ENCODE results near the gene EAF2.
A peak's percentile ranks its signal among the peaks of the same experiment; 100 is the strongest.
"Not testable (repeated sequence)": the region's sequence is repeated elsewhere in the genome, so short reads cannot be mapped to it uniquely, and the experiment has no call there.

The EAF2 gene

GRCh38 chr3:121834671-121835464 is at the start of gene EAF2, which contains the start of gene IQCB1:
EAF2 (plus strand) TSS chr3:121835209; CDS start chr3:121835286, 77 bp downstream.
IQCB1 (minus strand) TSS chr3:121835060; CDS start chr3:121828960, 6,100 bp downstream.
- DNase-seq = peak; percentile 84 to 89 (median 88)

DNA sequence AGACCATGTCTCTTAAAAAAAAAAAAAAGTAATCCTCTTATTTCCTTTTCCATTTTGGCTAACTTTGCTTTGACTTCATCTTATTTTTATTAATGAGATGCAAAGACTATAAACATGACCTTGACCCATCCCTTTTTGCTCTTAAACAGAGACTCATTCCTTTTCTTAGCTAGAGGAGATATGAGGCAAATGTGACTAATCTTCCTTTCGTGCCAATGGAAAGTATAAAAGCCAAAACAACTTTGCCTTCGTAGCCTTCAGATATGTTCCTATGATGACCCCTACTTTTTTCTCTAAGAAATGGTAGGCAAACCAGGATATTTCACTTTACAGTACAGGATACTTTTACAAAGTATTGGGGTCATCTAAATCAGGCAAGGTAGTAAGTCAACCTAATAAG is 48.5 kb upstream of the EAF2 start:
- no peak for DNase-seq

- no peak for DNase-seq
Observed at GRCh38 chr3:121793078-121793477, 41.9 kb upstream of the EAF2 start.

DNA sequence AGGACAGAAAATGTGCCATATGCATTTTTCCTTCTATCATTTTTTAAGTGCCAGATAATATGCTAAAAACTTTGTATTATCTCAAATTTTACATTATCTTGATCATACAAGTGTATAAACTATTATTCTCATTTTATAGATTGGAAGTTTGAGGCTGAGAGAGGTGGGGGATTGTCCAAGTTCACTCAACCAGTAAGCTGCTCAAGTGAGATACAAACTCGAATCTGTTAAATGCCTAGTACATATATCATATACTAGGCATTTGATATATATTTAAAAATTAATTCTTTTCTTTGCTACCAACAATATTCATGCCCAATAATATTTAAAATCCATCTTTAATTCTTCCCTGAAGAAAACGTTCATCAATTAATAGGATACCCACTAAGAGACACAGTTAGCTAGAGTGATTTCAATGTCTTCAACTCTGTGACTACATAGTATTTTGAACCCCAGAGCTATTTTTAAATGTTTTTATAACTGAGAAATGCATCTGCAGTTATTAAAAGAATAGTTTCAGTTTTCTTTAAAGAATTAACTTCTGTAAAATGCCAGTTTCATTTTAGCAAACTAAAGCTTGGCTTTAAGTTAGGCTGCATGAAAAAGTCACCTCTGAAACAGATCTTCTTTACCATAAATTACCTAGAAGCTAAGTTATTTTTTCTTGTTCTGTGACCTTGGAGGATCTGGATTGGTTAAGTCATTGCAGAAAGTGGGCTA is 40.6 kb upstream of the EAF2 start:
- DNase-seq = no peak

DNA sequence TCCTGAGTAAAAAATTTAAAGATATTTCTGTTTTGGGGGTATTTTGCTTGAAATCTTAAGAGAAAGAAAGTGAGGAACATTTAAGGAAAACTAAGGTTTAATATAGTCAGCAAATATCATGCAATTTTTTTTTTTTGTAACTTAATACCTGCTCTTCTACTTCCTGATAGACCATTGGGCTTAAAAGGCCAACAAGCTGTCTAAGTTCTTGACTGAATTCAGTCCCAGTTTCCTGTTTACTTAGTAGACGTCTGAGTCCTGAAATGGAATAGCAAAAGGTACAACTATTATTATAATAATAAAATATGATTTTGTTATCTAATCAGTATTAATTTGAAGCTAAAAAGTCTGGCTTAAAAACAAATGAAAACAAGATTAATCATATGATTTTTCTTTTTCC is 38.0 kb upstream of the EAF2 start:
- DNase-seq = no peak

- DNase-seq = no peak
Observed at GRCh38 chr3:121800906-121801305, 34.1 kb upstream of the EAF2 start.

- DNase-seq = no peak
Observed at GRCh38 chr3:121803771-121804320, 31.2 kb upstream of the EAF2 start.

- DNase-seq = no peak
Observed at GRCh38 chr3:121809249-121809648, 25.8 kb upstream of the EAF2 start.

- no peak for DNase-seq
Observed at GRCh38 chr3:121817753-121818152, 17.3 kb upstream of the EAF2 start.

DNA sequence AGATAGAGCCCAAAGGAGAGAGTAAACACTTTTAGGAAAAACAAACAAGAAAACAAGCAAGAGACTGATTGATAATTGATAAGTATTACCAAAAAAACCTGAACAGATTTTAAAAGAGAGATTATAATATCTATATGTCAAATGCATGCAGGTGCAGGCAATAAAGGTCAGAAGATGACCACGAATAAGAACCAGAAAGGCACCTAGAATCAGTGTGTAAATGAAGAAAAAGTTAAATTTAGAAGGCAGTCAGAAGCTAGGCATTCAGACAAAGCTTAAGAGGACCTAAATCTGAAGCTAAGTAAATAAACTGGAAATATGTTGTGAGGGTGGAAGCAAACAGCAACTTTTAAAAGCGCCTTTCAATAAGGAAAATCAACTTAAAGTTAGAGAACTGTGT is 16.4 kb upstream of the EAF2 start:
- no peak for DNase-seq

GRCh38 chr3:121819236-121819635 is 15.8 kb upstream of the EAF2 start:
- DNase-seq = no peak

- no peak for DNase-seq
Observed at GRCh38 chr3:121821421-121822199, 13.4 kb upstream of the EAF2 start.

DNA sequence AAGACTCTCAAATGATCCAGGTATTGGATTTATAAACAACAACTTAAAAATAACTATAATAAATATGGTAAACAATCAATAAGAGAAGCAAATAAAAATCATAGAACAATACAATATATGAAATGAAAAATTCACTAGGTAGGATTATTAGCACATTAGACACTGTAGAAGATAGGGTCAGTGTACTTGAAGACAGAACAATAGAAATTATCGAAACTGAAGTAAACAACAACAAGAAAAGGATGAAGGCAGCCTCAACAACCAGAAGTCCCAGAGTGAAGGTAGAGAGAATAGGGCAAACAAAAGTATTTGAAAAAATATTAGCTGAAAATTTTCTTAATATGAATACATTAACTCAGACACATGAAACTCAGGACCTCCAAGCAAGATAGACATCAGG is 12.0 kb upstream of the EAF2 start:
- no peak for DNase-seq

- no peak for DNase-seq
Observed at GRCh38 chr3:121834157-121834670, 795 bp upstream of the EAF2 start.

GRCh38 chr3:121835465-121835801 is 424 bp downstream of the EAF2 start:
- DNase-seq = no peak

GRCh38 chr3:121836064-121836463 is 1.1 kb downstream of the EAF2 start:
- DNase-seq = no peak

GRCh38 chr3:121836481-121836880 is 1.5 kb downstream of the EAF2 start:
- no peak for DNase-seq

GRCh38 chr3:121839962-121840361 is 5.0 kb downstream of the EAF2 start:
- no peak for DNase-seq

DNA sequence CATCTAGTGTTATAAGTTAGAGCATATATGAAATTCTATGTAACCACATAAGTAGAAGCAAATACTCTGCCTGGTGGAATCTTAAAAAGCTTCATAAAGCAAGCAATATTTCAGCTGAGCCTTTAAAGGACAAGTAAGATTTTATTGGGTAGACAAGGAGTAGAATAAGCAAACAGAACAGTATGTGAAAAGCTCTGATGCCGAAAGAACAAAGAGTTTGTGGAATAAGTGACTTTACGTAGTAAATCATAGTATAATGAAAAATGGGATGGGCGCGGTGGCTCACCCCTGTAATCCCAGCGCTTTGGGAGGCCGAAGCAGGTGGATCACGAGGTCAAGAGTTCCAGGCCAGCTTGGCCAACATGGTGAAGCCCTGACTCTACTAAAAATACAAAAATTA is 9.9 kb downstream of the EAF2 start:
- no peak for DNase-seq

GRCh38 chr3:121852256-121852655 is 17.2 kb downstream of the EAF2 start:
- no peak for DNase-seq

- DNase-seq = no peak
Observed at GRCh38 chr3:121855555-121855954, 20.5 kb downstream of the EAF2 start.

DNA sequence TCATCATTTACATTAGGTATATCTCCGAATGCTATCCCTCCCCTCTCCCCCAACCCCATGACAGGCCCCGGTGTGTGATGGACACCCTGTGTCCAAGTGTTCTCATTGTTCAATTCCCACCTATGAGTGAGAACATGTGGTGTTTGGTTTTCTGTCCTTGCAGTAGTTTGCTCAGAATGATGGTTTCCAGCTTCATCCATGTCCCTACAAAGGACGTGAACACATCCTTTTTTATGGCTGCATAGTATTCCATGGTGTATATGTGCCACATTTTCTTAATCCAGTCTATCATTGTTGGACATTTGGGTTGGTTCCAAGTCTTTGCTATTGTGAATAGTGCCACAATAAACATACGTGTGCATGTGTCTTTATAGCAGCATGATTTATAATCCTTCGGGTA is 22.8 kb downstream of the EAF2 start:
- not testable (repeated sequence) for DNase-seq

DNA sequence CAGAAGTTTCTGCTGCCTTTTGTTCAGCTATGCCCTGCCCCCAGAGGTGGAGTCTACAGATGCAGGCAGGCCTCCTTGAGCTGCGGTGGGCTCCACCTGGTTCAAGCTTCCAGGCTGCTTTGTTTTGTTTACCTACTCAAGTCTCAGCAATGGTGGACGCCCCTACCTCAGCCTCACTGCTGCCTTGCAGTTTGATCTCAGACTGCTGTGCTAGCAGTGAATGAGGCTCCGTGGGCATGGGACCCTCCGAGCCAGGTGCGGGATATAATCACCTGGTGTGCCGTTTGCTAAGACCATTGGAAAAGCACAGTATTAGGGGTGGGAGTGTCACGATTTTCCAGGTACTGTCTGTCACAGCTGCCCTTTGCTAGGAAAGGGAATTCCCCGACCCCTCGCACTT is 28.2 kb downstream of the EAF2 start:
- not testable (repeated sequence) for DNase-seq
